ENCODE results near the gene ZBTB26.
"Not testable (repeated sequence)": the region's sequence is repeated elsewhere in the genome, so short reads cannot be mapped to it uniquely, and the experiment has no call there.

Gene ZBTB26

GRCh38 chr9:122923947-122924346, 7.4 kb downstream of the ZBTB26 start:
- DNase-seq (ENCODE audit: low read depth): no peak

GRCh38 chr9:122922713-122923112, 8.6 kb downstream of the ZBTB26 start:
- DNase-seq (ENCODE audit: low read depth): no peak

GRCh38 chr9:122918310-122918709, 13.0 kb downstream of the ZBTB26 start:
- no peak for DNase-seq (ENCODE audit: low read depth)

GRCh38 chr9:122912964-122913673, 18.2 kb downstream of the ZBTB26 start, which contains the start of gene ZBTB6:
TSS of gene ZBTB6 (minus strand) at chr9:122913323. CDS start at chr9:122912072, 1,251 bp downstream.
- DNase-seq (ENCODE audit: low read depth): peak; percentile 39

- no peak for DNase-seq (ENCODE audit: low read depth)
Observed at GRCh38 chr9:122912671-122912963, 18.7 kb downstream of the ZBTB26 start.

GRCh38 chr9:122906122-122906521, 25.2 kb downstream of the ZBTB26 start:
- DNase-seq (ENCODE audit: low read depth): not testable (repeated sequence)

GRCh38 chr9:122904823-122905710, 26.2 kb downstream of the ZBTB26 start, which contains the start of gene RC3H2:
TSS of gene RC3H2 (minus strand) at chr9:122905359. CDS start at chr9:122897509, 7,850 bp downstream.
- peak; percentile 91 for DNase-seq (ENCODE audit: low read depth)

GRCh38 chr9:122904466-122904822, 26.9 kb downstream of the ZBTB26 start:
- DNase-seq (ENCODE audit: low read depth): no peak

GRCh38 chr9:122900791-122901190, 30.5 kb downstream of the ZBTB26 start:
- no peak for DNase-seq (ENCODE audit: low read depth)

GRCh38 chr9:122897969-122898368, 33.3 kb downstream of the ZBTB26 start:
- DNase-seq (ENCODE audit: low read depth): no peak

GRCh38 chr9:122888480-122888879, 42.8 kb downstream of the ZBTB26 start:
- no peak for DNase-seq (ENCODE audit: low read depth)

- no peak for DNase-seq (ENCODE audit: low read depth)
Observed at GRCh38 chr9:122883125-122883524, 48.2 kb downstream of the ZBTB26 start.

- no peak for DNase-seq (ENCODE audit: low read depth)
Observed at GRCh38 chr9:122879443-122879842, 51.9 kb downstream of the ZBTB26 start.

GRCh38 chr9:122875523-122875922, 55.8 kb downstream of the ZBTB26 start:
- DNase-seq (ENCODE audit: low read depth): no peak

- not testable (repeated sequence) for DNase-seq (ENCODE audit: low read depth)
Observed at GRCh38 chr9:122867276-122867675, 64.0 kb downstream of the ZBTB26 start.

- no peak for DNase-seq (ENCODE audit: low read depth)
Observed at GRCh38 chr9:122866079-122866478, 65.2 kb downstream of the ZBTB26 start.

Measured in stimulated activated CD8-positive, alpha-beta memory T cell treated with anti-CD3 and anti-CD28 coated beads, Interleukin-12 subunit alpha, Interleukin-12 subunit beta, amount 100 ng/mL, for 4 hours (primary cell).